Measurements from ENCODE around the gene RAP1GAP2.
"Not testable (repeated sequence)": the region's sequence is repeated elsewhere in the genome, so short reads cannot be mapped to it uniquely, and the experiment has no call there.

RAP1GAP2 gene

GRCh38 chr17:2814481-2815341, 18.5 kb downstream of the RAP1GAP2 start:
- DNase-seq (ENCODE audit: low read depth): no peak

DNA sequence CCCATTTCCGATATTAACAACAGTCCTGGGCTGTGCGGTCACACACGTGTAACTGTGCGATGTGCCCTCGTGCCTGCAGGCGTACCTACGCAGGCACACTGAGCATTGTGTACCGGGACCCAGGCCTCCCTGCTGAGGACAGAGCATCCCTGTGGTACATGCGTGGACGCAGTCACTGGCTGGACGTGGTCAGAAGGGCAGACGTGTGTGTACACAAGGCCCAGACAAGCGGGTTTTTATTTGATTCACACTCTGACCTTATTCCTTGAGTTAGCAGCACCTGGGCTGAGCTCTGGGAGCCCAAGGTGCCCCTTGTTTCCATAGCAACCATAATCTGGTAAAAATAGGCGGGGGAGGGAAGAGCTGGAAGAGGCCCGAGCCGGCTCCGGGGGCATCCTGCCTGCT, 19.5 kb downstream of the RAP1GAP2 start:
- no peak for DNase-seq (ENCODE audit: low read depth)

- DNase-seq (ENCODE audit: low read depth): no peak
Observed at GRCh38 chr17:2816688-2817087, 20.4 kb downstream of the RAP1GAP2 start.

DNA sequence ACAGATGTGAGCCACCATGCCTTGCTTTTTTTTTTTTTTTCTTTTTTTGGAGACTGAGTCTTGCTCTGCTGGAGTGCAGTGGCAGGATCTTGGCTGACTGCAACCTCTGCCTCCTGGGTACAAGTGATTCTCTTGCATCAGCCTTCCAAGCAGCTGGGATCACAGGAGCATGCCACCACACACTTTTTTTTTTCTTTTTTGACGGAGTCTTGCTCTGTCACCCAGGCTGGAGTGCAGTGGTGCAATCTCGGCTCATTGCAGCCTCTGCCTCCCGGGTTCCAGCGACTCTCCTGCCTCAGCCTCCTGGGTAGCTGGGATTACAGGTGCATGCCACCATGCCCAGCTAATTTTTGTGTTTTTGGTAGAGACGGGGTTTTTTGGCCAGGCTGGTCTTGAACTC, 23.1 kb downstream of the RAP1GAP2 start:
- not testable (repeated sequence) for DNase-seq (ENCODE audit: low read depth)

DNA sequence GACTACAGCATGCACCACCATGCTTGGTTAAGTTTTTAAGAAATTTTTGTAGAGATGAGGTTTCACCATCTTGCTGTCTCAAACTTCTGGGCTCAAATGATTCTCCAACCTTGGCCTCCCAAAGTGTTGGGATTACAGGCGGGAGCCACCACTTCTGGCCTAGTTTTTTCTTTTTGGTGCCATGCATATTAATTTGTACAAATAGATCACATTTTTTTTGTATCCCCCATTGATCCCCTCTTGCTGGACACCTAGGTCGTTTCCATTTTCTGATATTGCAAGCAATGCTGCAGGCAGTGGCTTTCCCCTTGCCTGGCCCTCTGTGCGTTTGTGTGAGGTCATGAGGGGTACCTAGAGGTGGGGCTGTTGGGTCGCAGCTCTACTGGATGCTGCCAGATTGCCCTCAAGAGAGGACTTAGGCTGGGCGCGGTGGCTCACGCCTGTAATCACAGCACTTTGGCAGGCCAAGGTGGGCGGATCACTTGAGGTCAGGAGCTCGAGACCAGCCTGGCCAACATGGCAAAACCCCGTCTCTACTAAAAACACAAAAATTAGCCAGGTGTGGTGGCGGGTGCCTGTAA, 23.8 kb downstream of the RAP1GAP2 start:
- no peak for DNase-seq (ENCODE audit: low read depth)

DNA sequence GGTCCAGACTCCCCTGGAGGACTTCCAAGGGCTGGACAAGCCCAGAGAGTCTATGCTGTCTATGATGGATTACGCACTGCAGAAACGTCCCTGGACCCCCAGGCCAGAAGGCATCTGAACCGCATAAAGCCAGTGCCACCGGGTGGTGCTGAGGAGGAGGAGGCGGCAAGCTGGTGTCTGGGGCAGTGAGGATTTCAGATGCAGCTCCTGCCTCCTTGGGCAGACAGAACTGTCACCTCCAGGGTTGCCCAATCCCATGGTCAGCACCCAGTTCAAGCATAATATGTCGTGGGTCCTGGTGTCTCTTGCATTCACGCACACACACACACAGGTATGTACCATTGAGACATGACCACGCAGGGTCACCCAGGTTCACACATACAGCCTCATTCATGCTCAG, 25.6 kb downstream of the RAP1GAP2 start:
- no peak for DNase-seq (ENCODE audit: low read depth)

DNA sequence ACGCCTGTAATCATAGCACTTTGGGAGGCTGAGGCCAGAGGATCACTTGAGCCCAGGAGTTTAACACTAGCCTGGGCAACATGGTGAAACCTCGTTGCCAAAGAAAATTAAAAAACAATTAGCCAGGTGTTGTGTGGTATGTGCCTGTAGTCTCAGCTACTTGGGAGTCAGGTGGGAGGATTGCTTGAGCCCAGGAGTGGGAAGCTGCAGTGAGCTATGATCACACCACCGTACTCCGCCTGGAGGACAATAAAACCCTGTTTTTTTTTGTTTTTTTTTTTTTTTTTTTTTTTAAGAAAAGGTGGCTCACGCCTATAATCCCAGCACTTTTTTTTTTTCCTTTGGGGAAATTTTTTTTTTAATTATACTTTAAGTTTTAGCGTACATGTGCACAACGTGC, 26.1 kb downstream of the RAP1GAP2 start:
- no peak for DNase-seq (ENCODE audit: low read depth)

- DNase-seq (ENCODE audit: low read depth): no peak
Observed at GRCh38 chr17:2825253-2825970, 29.2 kb downstream of the RAP1GAP2 start.

DNA sequence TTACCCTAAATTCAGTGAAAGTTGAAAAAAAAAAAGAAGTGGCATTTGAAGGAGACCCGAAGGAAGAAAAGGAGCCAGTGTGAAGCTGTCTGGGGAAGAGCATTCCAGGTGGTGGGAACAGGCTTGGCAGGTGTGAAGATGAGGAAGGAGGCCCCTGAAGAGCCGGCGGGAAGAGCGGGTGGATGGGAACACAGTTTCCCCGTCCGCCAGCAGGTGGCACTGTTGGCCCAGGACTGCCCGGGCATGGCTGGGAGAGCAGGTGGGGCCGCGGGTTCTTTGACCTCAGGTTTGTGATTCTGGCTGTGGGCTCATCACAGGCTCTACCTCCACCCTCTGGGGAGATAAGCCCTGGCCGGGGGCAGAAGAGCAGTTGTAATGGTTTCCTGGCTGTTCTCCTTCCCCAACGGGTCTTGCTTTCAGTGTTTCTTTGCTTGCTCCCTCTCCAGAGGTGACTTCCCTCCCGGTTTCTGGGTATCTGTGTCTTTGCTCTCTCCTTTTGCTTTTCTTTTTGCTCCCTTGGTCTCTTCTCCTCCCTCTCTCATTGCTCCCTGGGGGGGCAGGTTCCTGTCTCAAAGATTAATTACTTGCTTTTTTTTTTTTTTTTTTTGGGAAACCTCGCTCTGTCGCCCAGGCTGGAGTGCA, 32.3 kb downstream of the RAP1GAP2 start:
- DNase-seq (ENCODE audit: low read depth): peak; percentile 20

DNA sequence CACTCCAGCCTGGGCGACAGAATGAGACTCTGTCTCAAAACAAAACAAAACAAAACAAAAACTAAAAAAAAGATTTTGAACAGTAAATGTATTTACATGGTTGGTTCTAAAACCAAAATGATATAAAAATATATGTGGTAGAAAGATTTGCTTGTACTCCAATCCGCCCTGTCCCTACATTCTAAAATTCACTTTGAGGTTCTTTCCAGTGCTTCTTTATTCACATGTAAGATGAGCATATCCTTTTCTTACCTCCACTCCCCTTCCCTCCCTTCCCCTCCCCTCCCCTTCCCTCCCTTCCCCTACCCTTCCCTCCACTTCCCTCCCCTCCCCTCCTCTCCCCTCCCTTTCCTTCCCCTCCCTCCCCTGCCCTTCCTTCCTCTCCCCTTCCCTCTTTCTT, 34.4 kb downstream of the RAP1GAP2 start:
- no peak for DNase-seq (ENCODE audit: low read depth)

GRCh38 chr17:2835780-2836179, 39.5 kb downstream of the RAP1GAP2 start:
- no peak for DNase-seq (ENCODE audit: low read depth)

GRCh38 chr17:2837147-2837561, 40.9 kb downstream of the RAP1GAP2 start:
- no peak for DNase-seq (ENCODE audit: low read depth)

DNA sequence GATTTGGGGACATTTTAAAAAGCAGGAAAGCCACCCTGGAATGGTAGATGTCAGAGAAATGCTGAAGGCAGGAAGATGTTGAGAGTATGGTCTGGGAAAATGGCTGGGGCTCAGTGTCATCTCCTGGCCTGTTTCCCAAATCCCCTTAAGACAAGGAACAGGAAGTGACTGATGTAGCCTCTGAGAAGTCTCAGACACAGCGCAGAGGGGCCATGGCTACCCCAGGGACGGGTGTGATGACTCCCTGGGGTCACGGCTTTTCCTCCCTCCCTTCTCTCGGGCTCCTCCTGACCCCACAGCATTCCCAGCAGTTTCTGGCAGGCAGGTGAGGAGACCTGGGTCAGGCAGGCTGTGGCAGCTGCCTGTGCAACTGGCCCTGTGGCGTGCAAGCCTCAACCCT, 45.4 kb downstream of the RAP1GAP2 start:
- no peak for DNase-seq (ENCODE audit: low read depth)

DNA sequence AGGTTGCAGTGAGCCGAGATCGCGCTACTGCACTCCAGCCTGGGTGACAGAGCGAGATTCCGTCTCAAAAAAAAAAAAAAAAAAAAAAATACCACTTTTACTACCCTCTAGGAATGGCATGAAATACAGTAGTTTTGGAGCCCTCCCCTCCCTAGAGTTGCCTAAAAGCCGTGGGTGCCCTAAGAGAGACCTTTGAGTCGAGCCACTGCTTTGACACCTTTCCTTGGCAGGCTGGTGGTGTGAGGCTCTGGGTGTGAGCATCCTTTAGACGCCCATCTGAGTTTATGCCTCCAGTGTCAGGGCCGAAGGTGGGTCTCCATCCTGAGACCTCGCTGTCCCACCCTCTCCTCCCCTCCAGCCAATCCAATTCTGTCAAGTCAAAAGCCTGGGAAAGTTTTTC, 46.2 kb downstream of the RAP1GAP2 start:
- no peak for DNase-seq (ENCODE audit: low read depth)

- no peak for DNase-seq (ENCODE audit: low read depth)
Observed at GRCh38 chr17:2844416-2844815, 48.2 kb downstream of the RAP1GAP2 start.

- no peak for DNase-seq (ENCODE audit: low read depth)
Observed at GRCh38 chr17:2847381-2848333, 51.4 kb downstream of the RAP1GAP2 start.

GRCh38 chr17:2849327-2849670, 53.1 kb downstream of the RAP1GAP2 start:
- DNase-seq (ENCODE audit: low read depth): no peak

GRCh38 chr17:2850991-2851390, 54.8 kb downstream of the RAP1GAP2 start:
- no peak for DNase-seq (ENCODE audit: low read depth)

DNA sequence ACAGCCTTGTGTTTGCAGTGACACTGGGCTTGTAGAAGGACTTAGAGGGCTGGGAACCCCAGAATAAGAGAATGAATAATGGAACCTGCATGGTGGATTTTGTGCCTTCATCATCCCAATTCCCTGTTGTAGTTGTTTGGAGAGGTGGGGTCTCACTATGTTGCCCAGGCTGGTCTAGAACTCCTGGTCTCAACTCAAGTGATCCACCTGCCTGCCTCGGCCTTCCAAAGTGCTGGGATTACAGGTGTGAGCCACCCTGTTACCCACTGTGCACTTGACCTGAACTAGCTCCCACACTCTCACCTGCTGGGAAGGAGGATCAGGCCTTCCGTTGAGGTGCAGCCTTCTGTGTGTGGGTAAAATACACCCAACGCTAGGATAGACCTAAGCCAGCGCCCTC, 55.4 kb downstream of the RAP1GAP2 start:
- DNase-seq (ENCODE audit: low read depth): no peak

DNA sequence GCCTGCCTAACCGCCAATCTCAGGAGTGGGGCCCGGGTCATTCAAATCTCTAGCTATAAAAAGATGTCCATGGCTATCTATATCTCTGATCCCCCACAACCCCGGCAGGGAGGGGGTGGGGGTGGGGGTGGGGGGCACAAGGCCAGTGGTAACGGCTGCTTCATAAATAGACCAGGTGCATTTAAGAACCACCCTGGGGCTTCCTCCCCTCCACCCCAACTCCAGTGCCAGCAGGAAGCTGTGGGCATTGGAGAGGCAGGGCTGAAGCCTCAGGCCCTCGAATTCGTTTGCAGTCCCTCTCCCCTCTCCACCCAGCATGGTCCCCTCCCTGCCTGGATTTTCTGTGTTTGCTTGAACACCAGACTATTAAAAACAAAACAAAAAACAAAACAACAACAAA, 56.0 kb downstream of the RAP1GAP2 start:
- no peak for DNase-seq (ENCODE audit: low read depth)

DNA sequence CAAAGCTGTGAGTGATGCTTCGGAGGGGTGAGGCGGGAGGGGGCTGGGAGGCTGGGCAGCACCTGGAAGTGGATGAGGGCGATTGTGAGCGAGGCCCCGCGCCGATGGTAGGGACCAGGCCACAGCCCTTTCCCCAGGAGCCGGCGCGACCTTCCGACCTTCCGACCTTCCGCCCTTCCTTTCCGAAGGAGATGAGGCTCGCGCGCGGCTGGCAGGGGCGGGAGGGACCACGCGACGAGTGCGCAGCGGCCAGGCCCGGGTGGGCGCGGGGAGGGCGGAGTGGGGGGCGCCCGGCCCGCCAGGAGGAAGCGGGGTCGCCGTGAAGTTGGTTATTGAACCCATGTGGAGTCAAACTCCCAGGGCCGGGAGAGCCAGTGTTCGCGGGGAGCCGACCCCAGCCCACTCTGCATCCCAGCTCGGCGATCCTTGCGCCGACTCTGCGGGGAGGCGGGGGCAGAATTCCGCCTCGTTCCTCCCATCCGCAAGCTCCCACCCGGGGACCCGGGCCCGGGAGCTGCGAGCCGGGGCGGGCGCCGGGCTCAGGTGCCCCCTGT, 56.6 kb downstream of the RAP1GAP2 start:
- DNase-seq (ENCODE audit: low read depth): no peak

Data from fibroblast of the conjunctiva (primary cell).